GM18511 (cell line): ENCODE results near the gene SPRYD4.

ENCODE experiments used
- ATAC-seq: cut with Tn5 transposase; IDR thresholded peaks from one replicate; pipeline ENCODE4 v1.9.1; 2021; ENCODE audit warnings: mild to moderate bottlenecking, moderate library complexity; ENCODE audit not compliant: unreplicated experiment

Gene SPRYD4

GRCh38 chr12:56520048-56520447 lies 51.7 kb downstream of the SPRYD4 start:
- ATAC-seq = no peak

- ATAC-seq = no peak
Measured at GRCh38 chr12:56520506-56520905, 52.1 kb downstream of the SPRYD4 start.

- no peak for ATAC-seq
Measured at GRCh38 chr12:56521209-56521589, 52.8 kb downstream of the SPRYD4 start.

- ATAC-seq = no peak
Measured at GRCh38 chr12:56521590-56522371, 53.4 kb downstream of the SPRYD4 start, which contains the start of gene RBMS2. RBMS2 (plus strand) TSS chr12:56521820; CDS start chr12:56522024, 204 bp downstream.

- ATAC-seq = no peak
Measured at GRCh38 chr12:56522411-56523193, 54.2 kb downstream of the SPRYD4 start.

- no peak for ATAC-seq
Measured at GRCh38 chr12:56528846-56529245, 60.5 kb downstream of the SPRYD4 start.
